Measurements from ENCODE around the gene STIMATE. TPM values are rescaled to one million over a fixed set of nuclear protein-coding genes. Genes with fewer than 3 reads are reported as not detected.

The STIMATE gene
- total RNA-seq, 4 donors from 2014 or later = 15.0 to 22.1 (median 18.7) TPM

- Histone ChIP-seq H3K4me3 (replicated peaks in 1 of 3) (no peak overlapping the region), H3K9me3 (no peaks in the 10 kb centered on the region), H3K4me1 (peaks cover 0 to 4% of the 10 kb centered on the region in 2 donors), H3K27me3 (no peaks in the 10 kb centered on the region), H3K27ac (no peak overlapping the region), H3K36me3 (no peaks in the 10 kb centered on the region)
- no peak for TF ChIP-seq CTCF (IDR thresholded peaks at IDR 0.05)
- TF ChIP-seq POLR2A (IDR thresholded peaks at IDR 0.05) = no peak
- intact Hi-C loops (cut with DNase I) = no loop called here
- 90 to 93% methylated on average over 3 of the region's 3 CpGs for WGBS, 2 donors
- no peak for DNase-seq
Measured at GRCh38 chr3:52829482-52829881, 67.9 kb downstream of the STIMATE start.

- 59 to 87% methylated on average over 7 to 8 of the region's 10 CpGs for WGBS, 2 donors
- no peaks in the 10 kb centered on the region for H3K36me3 ChIP-seq
- H3K4me3 ChIP-seq (replicated peaks in 1 of 3) = no peak overlapping the region
- TF ChIP-seq CTCF (IDR thresholded peaks at IDR 0.05) (no peak), POLR2A (IDR thresholded peaks at IDR 0.05) (no peak)
- H3K27me3 ChIP-seq = no peaks in the 10 kb centered on the region
- intact Hi-C loops (cut with DNase I) = no loop called here
- H3K4me1 ChIP-seq = peaks cover 0 to 4% of the 10 kb centered on the region in 2 donors
- no peaks in the 10 kb centered on the region for H3K9me3 ChIP-seq
- no peak overlapping the region for H3K27ac ChIP-seq
- no peak for DNase-seq
Measured at GRCh38 chr3:52827866-52828376, 69.4 kb downstream of the STIMATE start.

DNA sequence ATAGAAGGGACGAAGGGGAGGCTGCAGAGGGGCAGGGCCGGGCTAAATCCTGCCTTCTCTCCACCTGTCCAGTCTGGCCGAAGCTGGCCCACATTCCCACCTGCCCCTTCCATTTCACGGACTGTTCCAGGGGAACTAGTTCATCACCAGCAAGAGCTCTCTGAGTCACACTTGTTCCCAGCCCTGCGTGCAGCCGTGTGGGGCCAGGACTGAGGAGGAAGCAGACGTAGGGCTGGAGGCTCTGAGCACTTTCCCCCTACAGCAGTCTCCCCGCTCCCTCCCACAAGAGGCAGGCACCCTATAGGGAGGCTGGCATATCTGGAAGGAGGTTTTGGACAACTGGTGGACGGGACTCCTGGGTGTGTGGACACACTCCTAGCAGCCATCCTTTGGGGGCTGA is 69.9 kb downstream of the STIMATE start:
- Histone ChIP-seq H3K9me3 (no peaks in the 10 kb centered on the region), H3K36me3 (no peaks in the 10 kb centered on the region), H3K4me1 (peaks cover 0 to 4% of the 10 kb centered on the region in 2 donors), H3K27ac (no peak overlapping the region), H3K27me3 (no peaks in the 10 kb centered on the region), H3K4me3 (replicated peaks in 1 of 3) (no peak overlapping the region)
- intact Hi-C loops (cut with DNase I) = no loop called here
- WGBS, 2 donors = 66 to 72% methylated on average over 8 to 9 of the region's 9 CpGs
- TF ChIP-seq CTCF (IDR thresholded peaks at IDR 0.05) (no peak), POLR2A (IDR thresholded peaks at IDR 0.05) (no peak)
- DNase-seq = no peak

DNA sequence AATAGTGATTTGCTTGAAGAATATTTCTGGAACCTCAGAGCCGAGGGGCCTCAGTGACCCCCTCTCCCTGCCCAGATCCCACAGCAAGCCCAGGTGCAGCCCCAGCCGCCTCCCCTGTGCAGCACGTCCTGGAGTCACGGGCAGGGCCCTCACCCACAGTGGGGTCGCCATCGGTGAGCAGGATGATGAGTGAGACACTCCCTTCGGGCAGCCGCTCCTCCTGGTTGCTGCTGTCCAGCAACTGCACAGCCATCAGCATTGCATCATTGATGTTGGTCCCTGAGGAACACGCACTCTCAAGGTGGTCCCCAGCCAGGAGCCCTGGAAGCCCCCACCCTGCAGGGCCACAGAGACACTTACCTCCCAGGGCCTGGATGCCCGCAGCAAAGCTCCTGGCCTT is 73.3 kb downstream of the STIMATE start:
- no peaks in the 10 kb centered on the region for H3K27me3 ChIP-seq
- no peaks in the 10 kb centered on the region for H3K4me1 ChIP-seq
- 98 to 100% methylated on average over 2 to 8 of the region's 10 CpGs for WGBS, 2 donors
- no peak overlapping the region for H3K27ac ChIP-seq
- H3K36me3 ChIP-seq = no peaks in the 10 kb centered on the region
- intact Hi-C loops (cut with DNase I) = no loop called here
- no peak for DNase-seq
- no peak for TF ChIP-seq POLR2A (IDR thresholded peaks at IDR 0.05)
- TF ChIP-seq CTCF (IDR thresholded peaks at IDR 0.05) = no peak
- no peaks in the 10 kb centered on the region for H3K9me3 ChIP-seq
- no peak overlapping the region for H3K4me3 ChIP-seq (replicated peaks in 1 of 3)

DNA sequence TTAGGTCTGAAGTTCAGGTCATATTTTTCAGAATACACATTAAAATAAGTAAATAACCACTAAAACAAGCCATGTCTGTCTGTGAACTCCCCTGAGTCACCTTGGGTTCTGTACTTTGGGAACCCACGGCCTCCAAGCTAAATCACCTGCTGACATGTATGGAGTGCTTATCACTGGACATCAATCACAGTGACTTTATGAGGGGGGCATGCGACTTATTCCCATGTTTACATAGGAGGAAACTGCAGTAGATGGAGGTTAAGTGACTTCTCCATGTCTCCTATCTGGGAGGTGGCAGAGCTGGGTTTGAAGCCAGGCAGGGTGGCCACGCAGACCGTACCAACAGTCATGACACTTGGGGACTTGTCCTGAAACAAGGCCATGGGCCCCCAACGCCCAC is 75.0 kb downstream of the STIMATE start:
- 91 to 94% methylated on average over 5 of the region's 5 CpGs for WGBS, 2 donors
- intact Hi-C loops (cut with DNase I) = no loop called here
- DNase-seq = no peak
- H3K27ac ChIP-seq = no peak overlapping the region
- no peaks in the 10 kb centered on the region for H3K4me1 ChIP-seq
- no peaks in the 10 kb centered on the region for H3K27me3 ChIP-seq
- TF ChIP-seq POLR2A (IDR thresholded peaks at IDR 0.05) (no peak), CTCF (IDR thresholded peaks at IDR 0.05) (no peak)
- H3K9me3 ChIP-seq = no peaks in the 10 kb centered on the region
- no peak overlapping the region for H3K4me3 ChIP-seq (replicated peaks in 1 of 3)
- H3K36me3 ChIP-seq = no peaks in the 10 kb centered on the region
